Measurements from ENCODE around the gene SRRM5. TPM values are rescaled to one million over a fixed set of nuclear protein-coding genes. Genes with fewer than 3 reads are reported as not detected.
A peak's percentile ranks its signal among the peaks of the same experiment; 100 is the strongest.

The SRRM5 gene, protein sequence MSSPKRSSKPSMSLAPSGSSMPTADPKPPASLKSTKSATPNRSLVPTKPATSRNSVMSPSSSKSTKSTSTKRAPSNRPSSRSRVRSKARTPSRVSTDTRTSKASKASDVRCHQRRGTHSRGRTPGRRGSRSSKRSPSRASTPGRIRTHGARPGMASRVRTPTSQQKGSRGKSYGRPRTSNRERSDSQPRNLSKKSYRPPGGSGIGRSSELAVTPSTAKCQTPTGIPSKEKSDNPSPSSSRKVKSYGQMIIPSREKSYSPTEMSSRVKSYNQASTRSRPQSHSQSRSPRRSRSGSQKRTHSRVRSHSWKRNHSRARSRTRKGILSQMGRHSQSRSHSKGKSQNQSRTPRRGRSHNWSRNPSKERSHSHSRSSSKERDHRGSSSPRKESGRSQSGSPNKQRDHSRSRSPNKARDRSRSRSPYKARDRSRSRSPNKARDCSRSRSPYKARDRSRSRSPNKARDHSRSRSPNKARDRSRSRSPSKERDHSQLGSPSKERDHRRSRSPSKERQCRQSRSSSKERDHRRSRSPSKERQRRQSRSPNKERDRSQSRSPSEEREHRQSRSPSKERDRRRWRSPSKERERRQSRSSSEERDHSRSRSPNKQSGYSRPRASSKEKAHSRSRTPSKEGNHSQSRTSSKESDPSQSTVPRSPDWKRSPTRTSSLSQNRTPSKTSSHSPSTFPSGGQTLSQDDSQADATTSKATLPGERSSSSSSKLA
- under 1 TPM in 1 of 2 donors, not detected in 1; 0.56 TPM for total RNA-seq

GRCh38 chr19:43611788-43612187 lies at the start of gene SRRM5:
Gene SRRM5 (plus strand): TSS chr19:43612088. CDS start chr19:43612122, 34 bp downstream.
- no peak within 1 kb of the TSS for H3K4me3 ChIP-seq
- ATAC-seq (ENCODE audit: insufficient number of reproducible peaks, low FRiP score, low read depth) = no peak
- DNase-seq (ENCODE audit: low spot score) = no peak
- peaks cover 14% of the 10 kb centered on the region for H3K36me3 ChIP-seq
- no peaks in the 10 kb centered on the region for H3K27me3 ChIP-seq (replicated peaks; ENCODE audit: insufficient read depth)
- no peak within 1 kb of the TSS for H3K27ac ChIP-seq
- H3K9me3 ChIP-seq = no peaks in the 10 kb centered on the region
- no peaks in the 10 kb centered on the region for H3K4me1 ChIP-seq (ENCODE audit: control insufficient read depth in 1 of 2, low read depth in 2 of 2)
- TF ChIP-seq, protein P1, sequence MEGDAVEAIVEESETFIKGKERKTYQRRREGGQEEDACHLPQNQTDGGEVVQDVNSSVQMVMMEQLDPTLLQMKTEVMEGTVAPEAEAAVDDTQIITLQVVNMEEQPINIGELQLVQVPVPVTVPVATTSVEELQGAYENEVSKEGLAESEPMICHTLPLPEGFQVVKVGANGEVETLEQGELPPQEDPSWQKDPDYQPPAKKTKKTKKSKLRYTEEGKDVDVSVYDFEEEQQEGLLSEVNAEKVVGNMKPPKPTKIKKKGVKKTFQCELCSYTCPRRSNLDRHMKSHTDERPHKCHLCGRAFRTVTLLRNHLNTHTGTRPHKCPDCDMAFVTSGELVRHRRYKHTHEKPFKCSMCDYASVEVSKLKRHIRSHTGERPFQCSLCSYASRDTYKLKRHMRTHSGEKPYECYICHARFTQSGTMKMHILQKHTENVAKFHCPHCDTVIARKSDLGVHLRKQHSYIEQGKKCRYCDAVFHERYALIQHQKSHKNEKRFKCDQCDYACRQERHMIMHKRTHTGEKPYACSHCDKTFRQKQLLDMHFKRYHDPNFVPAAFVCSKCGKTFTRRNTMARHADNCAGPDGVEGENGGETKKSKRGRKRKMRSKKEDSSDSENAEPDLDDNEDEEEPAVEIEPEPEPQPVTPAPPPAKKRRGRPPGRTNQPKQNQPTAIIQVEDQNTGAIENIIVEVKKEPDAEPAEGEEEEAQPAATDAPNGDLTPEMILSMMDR (IDR thresholded peaks at IDR 0.05) = no peak

DNA sequence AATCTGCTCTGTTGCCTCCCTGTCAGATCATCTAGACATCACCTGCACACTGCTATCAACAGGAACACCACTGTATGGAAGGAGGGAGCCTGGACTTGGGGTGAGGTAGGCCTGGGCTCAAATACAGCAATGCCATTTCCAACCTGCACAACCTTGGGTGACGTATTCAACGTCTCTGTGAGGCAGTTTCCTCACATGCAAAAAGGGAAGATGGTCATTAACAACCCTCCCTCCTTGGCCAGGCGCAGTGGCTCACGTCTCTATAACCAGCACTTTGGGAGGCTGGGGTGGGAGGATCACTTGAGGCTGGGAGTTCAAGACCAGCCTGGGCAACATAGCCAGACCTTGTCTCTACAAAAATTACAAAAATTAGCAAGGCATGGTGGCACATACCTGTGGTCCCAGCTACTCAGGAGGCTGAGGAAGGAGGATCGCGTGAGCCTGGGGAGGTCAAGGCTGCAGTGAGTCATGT lies 49.6 kb upstream of the SRRM5 start:
- TF ChIP-seq, protein P1 (IDR thresholded peaks at IDR 0.05) = no peak
- Histone ChIP-seq H3K27ac (peak overlapping the region; percentile 58 to 73), H3K4me3 (no peak overlapping the region), H3K27me3 (replicated peaks; ENCODE audit: insufficient read depth) (no peaks in the 10 kb centered on the region), H3K4me1 (ENCODE audit: control insufficient read depth in 1 of 2, low read depth in 2 of 2) (peaks cover 6 to 21% of the 10 kb centered on the region in 2 donors), H3K9me3 (no peaks in the 10 kb centered on the region), H3K36me3 (peaks cover 14% of the 10 kb centered on the region)
- ATAC-seq (ENCODE audit: insufficient number of reproducible peaks, low FRiP score, low read depth) (no peak), DNase-seq (ENCODE audit: low spot score) (no peak)

DNA sequence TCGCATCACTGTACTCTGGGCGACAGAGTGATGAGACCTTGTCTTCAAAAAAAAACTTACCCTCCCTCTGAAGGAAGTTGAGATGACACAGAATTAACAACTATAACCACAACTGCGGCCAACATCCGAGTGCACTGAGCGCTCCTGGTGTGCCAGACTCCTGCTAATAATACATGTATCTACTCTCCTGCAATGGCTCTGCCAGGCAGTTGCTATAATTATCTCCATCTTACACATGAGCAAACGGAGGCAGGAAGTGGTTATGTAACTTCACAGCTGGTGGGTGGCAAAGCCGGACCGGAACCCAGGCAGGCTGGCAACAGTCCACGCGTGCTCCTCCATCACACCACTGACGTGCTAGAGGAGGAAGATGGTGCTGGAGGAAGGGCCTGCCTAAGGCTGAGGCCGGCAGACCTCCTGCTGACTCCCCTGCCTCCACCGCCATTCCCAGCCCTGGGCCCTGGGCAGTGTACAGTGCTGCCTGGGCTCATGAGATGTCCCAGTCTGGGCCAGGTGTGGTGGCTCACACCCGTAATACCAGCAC lies 49.1 kb upstream of the SRRM5 start:
- peak overlapping the region; percentile 58 to 73 for H3K27ac ChIP-seq
- DNase-seq (ENCODE audit: low spot score) (peak; percentile 14), ATAC-seq (ENCODE audit: insufficient number of reproducible peaks, low FRiP score, low read depth) (peak; percentile 77)

DNA sequence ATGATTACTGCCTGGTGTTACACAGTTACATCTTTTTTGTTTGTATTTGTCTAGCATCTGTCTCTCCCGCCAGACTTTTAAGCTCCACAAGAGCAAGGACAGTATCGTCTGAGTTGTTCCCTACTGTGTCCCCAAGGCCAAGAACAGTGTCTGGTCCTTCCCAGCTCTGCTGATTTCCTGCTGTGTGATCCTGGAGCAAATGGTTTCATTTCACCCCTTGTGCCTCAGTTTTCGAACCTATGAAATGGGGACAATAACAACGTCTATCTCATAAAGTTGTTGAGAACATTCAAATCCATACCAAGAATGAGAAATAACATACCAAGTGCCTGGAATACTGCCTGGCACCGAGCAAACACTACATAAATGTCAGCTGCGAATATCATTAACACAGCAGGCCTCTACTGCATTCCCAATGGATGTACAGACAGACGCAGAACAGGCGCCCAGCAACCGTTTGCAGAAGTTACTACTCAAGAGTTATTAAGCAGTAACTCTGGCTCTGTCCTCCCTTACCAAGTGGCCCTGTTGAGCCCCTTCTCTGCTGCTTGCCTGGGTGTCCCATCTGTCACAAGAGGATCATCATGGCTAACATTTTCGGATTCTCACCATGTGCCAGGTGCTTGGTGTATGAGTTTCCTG lies 48.0 kb upstream of the SRRM5 start:
- Histone ChIP-seq H3K27me3 (replicated peaks; ENCODE audit: insufficient read depth) (no peaks in the 10 kb centered on the region), H3K4me3 (no peak overlapping the region), H3K9me3 (no peaks in the 10 kb centered on the region), H3K27ac (peak overlapping the region in 1 of 2 donors; percentile 73), H3K36me3 (peaks cover 9% of the 10 kb centered on the region), H3K4me1 (ENCODE audit: control insufficient read depth in 1 of 2, low read depth in 2 of 2) (peaks cover 6 to 21% of the 10 kb centered on the region in 2 donors)
- TF ChIP-seq, protein P1 (IDR thresholded peaks at IDR 0.05) = no peak
- no peak for DNase-seq (ENCODE audit: low spot score)
- no peak for ATAC-seq (ENCODE audit: insufficient number of reproducible peaks, low FRiP score, low read depth)

More for the DNA sequence above, 49.1 kb upstream of the SRRM5 start:
- H3K27me3 ChIP-seq (replicated peaks; ENCODE audit: insufficient read depth) = no peaks in the 10 kb centered on the region
- H3K36me3 ChIP-seq = peaks cover 12% of the 10 kb centered on the region
- TF ChIP-seq, protein P1 (IDR thresholded peaks at IDR 0.05) = no peak
- H3K4me3 ChIP-seq = no peak overlapping the region
- H3K4me1 ChIP-seq (ENCODE audit: control insufficient read depth in 1 of 2, low read depth in 2 of 2) = peaks cover 6 to 21% of the 10 kb centered on the region in 2 donors
- no peaks in the 10 kb centered on the region for H3K9me3 ChIP-seq

Data from thoracic aorta (tissue), 2 donors.